Transverse colon (tissue), 3 donors: ENCODE data around the gene DMD.

Experiments
- CTCF ChIP-seq, 5 experiments: fragments of 200-600 bp in 3 of 5; fragments of 450-650 bp in 2 of 5; sonication (generic) in 3 of 5; IDR thresholded peaks; 1 replicate in 2 of 5; 2 replicates in 3 of 5; pipeline ENCODE4 v1.5.1; 2016 to 2017; ENCODE audit warnings: antibody characterized with exemption in 5 of 5, inconsistent platforms in 3 of 5, mild to moderate bottlenecking in 2 of 5, moderate library complexity in 1 of 5
- EP300 ChIP-seq: sonication (generic); formaldehyde crosslinking; IDR thresholded peaks from one replicate; pipeline ENCODE4 v1.6.1; 2017; ENCODE audit warnings: antibody characterized with exemption, low read depth
- POLR2A ChIP-seq: fragments of 450-650 bp; IDR thresholded peaks from one replicate; pipeline ENCODE4 v1.6.1; 2016; ENCODE audit warnings: antibody characterized with exemption, mild to moderate bottlenecking, moderate library complexity

GRCh38 chrX:31071262-31071661 is 2140.1 kb downstream of the DMD start:
- TF ChIP-seq CTCF (IDR thresholded peaks at IDR 0.05) (no peak), EP300 (no peak), POLR2A (no peak)
